Cardiac fibroblast (primary cell): ENCODE results near the gene BRPF1.
A peak's percentile ranks its signal among the peaks of the same experiment; 100 is the strongest.

Experiments used
- DNase-seq, 2 donors: peaks; one replicate each; pipeline versions ENCODE4 v3.0.0 to v3.0.0-alpha.2; 2010; ENCODE audit warnings: low read depth in 2 of 2
- H3K4me3 ChIP-seq, 2 donors: replicated peaks in 1 of 2; 1 replicate in 1 of 2; 2 replicates in 1 of 2; pipeline ENCODE4 v1.5.1; 2011; ENCODE audit warnings: low read depth in 2 of 2, low read length in 2 of 2, mild to moderate bottlenecking in 2 of 2, moderate library complexity in 1 of 2
- CTCF ChIP-seq: IDR thresholded peaks from one replicate; pipeline ENCODE4 v1.5.1; 2011; ENCODE audit warnings: low read depth, mild to moderate bottlenecking, low read length, inconsistent platforms

BRPF1 gene

GRCh38 chr3:9783954-9784353 is 52.4 kb downstream of the BRPF1 start:
- TF ChIP-seq CTCF, result no peak

GRCh38 chr3:9784965-9785364 is 53.4 kb downstream of the BRPF1 start:
- TF ChIP-seq CTCF, result no peak
- DNase-seq, result peak in 1 of 2 donors; percentile 52
- H3K4me3 ChIP-seq, result no peak overlapping the region

More at GRCh38 chr3:9783954-9784353, 52.4 kb downstream of the BRPF1 start:
- H3K4me3 ChIP-seq, result no peak overlapping the region
- no peak for DNase-seq

GRCh38 chr3:9785602-9786001 is 54.1 kb downstream of the BRPF1 start:
- no peak for DNase-seq
- H3K4me3 ChIP-seq, result no peak overlapping the region
- TF ChIP-seq CTCF, result no peak

- H3K4me3 ChIP-seq, result no peak overlapping the region
- DNase-seq, result no peak
- no peak for TF ChIP-seq CTCF
Observed at GRCh38 chr3:9786209-9786739, 54.7 kb downstream of the BRPF1 start.

- no peak for DNase-seq
- TF ChIP-seq CTCF, result peak; percentile 57
- H3K4me3 ChIP-seq, result no peak overlapping the region
Observed at GRCh38 chr3:9786825-9787669, 55.5 kb downstream of the BRPF1 start.

GRCh38 chr3:9787714-9788113 is 56.2 kb downstream of the BRPF1 start:
- DNase-seq, result no peak
- TF ChIP-seq CTCF, result no peak
- no peak overlapping the region for H3K4me3 ChIP-seq
